ENCODE results near the gene KCNJ12. TPM values are rescaled to one million over a fixed set of nuclear protein-coding genes. Genes with fewer than 3 reads are reported as not detected.

The KCNJ12 gene
- total and polyA plus RNA-seq, 2 of the 13 experiments (the other 11 are each of a cell fraction or from before 2014, with no cell fraction given) = not detected

DNA sequence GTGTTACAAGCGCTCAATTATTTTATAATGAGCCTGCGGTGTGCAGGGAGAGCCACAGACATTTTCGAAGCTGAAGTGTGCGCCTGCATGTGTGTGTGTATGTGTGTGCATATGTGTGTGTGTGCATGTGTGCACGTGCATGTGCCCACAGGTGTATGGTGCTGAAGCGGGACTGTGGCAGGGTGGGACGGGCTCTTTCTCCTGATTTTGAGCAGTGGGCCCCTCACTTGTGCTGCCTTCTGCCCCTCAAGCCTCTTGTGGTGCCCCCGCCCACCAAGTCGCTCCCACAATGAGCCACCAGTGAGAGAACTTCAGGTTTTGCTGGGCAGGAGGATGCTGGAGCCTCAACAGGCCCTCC lies 16.7 kb upstream of the KCNJ12 start:
- H3K4me3 ChIP-seq (replicated peaks in 1 of 3; ENCODE audit: insufficient read depth in 1 of 3, low read depth in 2 of 3, low read length in 3 of 3) = no peak overlapping the region
- POLR2A ChIA-PET = no interaction called here
- no peaks in the 10 kb centered on the region for H3K79me2 ChIP-seq (ENCODE audit: insufficient read depth, low read length)
- H3K9me3 ChIP-seq (ENCODE audit: low read length) = no peaks in the 10 kb centered on the region
- H4K20me1 ChIP-seq (ENCODE audit: insufficient read depth, low read length) = no peaks in the 10 kb centered on the region
- CTCF ChIA-PET (ENCODE audit: low intra/inter-chr PET ratio, low total read pairs) = no interaction called here
- H3K9ac ChIP-seq (ENCODE audit: insufficient read depth, low read depth, low read length) = no peak overlapping the region
- BruUV-seq (replicated peaks) = no TSS peak
- no peaks in the 10 kb centered on the region for H3K4me1 ChIP-seq (ENCODE audit: insufficient read depth, low read length)
- H3K36me3 ChIP-seq (replicated peaks in 1 of 2; ENCODE audit: control insufficient read depth in 1 of 2, insufficient read depth in 2 of 2, low read length in 2 of 2) = no peaks in the 10 kb centered on the region
- H3K27ac ChIP-seq (ENCODE audit: extremely low read length, insufficient read depth, low read length) = no peak overlapping the region
- H3K27me3 ChIP-seq (ENCODE audit: control insufficient read depth in 1 of 2, insufficient read depth in 2 of 2, low read length in 2 of 2) = peaks cover 1 to 12% of the 10 kb centered on the region in 2 experiments; a peak in 2 of 5 replicates
- intact Hi-C loops (cut with micrococcal nuclease; ENCODE audit: unreplicated experiment) (no loop called here), in situ Hi-C loops (cut with HindIII; ENCODE audit: extremely low pct_ligation_motif_present, low pct_unique_long_range_greater_than_20kb) (no loop called here)
- no peak overlapping the region for H3K4me2 ChIP-seq (ENCODE audit: low read depth, low read length)
- 25% methylated on average over 2 of the region's 9 CpGs for WGBS (ENCODE audit: low lambda C conversion rate)
- H2AFZ ChIP-seq (ENCODE audit: low read length) = no peak overlapping the region
- ATAC-seq = no peak
- TF ChIP-seq, protein P1, sequence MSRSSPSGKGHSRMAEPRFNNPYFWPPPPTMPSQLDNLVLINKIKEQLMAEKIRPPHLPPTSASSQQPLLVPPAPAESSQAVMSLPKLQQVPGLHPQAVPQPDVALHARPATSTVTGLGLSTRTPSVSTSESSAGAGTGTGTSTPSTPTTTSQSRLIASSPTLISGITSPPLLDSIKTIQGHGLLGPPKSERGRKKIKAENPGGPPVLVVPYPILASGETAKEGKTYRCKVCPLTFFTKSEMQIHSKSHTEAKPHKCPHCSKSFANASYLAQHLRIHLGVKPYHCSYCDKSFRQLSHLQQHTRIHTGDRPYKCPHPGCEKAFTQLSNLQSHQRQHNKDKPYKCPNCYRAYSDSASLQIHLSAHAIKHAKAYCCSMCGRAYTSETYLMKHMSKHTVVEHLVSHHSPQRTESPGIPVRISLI (CRISPR knock-in tag; IDR thresholded peaks at IDR 0.05; ENCODE audit: borderline replicate concordance) = no peak
- TF ChIP-seq TBX2 (CRISPR knock-in tag; IDR thresholded peaks at IDR 0.05; ENCODE audit: borderline replicate concordance) (no peak), ZNF569 (CRISPR knock-in tag; IDR thresholded peaks at IDR 0.05; ENCODE audit: borderline replicate concordance) (no peak), ZNF230 (CRISPR knock-in tag; IDR thresholded peaks at IDR 0.05) (no peak), RARA (CRISPR knock-in tag; IDR thresholded peaks at IDR 0.05) (no peak), ZNF280D (CRISPR knock-in tag; IDR thresholded peaks at IDR 0.05) (no peak), ZNF546 (CRISPR knock-in tag; conservative IDR thresholded peaks at IDR 0.05) (no peak), ZNF547 (CRISPR knock-in tag; IDR thresholded peaks at IDR 0.05) (no peak), KLF12 (CRISPR knock-in tag; IDR thresholded peaks at IDR 0.05; ENCODE audit: borderline replicate concordance) (no peak), RXRB (CRISPR knock-in tag; IDR thresholded peaks at IDR 0.05; ENCODE audit: borderline replicate concordance) (no peak), ZNF737 (CRISPR knock-in tag; IDR thresholded peaks at IDR 0.05; ENCODE audit: borderline replicate concordance) (no peak), SPEN (CRISPR knock-in tag; IDR thresholded peaks at IDR 0.05; ENCODE audit: low read depth) (no peak)
- no peak for DNase-seq (ENCODE audit: low spot score)
- FAIRE-seq = no peak

Measured in HepG2 (cell line).